Subcutaneous adipose tissue (tissue), 4 donors: ENCODE data around the gene IRF2BPL. TPM values are rescaled to one million over a fixed set of nuclear protein-coding genes. Genes with fewer than 3 reads are reported as not detected.

ENCODE experiments used
- total RNA-seq, 4 donors: library from RNA; depleted of rRNA; stranded (reverse); fragments of >200 nt; gene quantifications; one replicate each; pipeline ENCODE4 v1.1.0, GENCODE V29; 2016
- TF ChIP-seq, protein P1 (sequence below): fragments of 450-650 bp; IDR thresholded peaks from one replicate; pipeline ENCODE4 v1.5.1; 2016; ENCODE audit warnings: low read depth, mild to moderate bottlenecking, control low read depth, antibody characterized with exemption, moderate library complexity

IRF2BPL gene
- total RNA-seq, 4 donors from 2014 or later = 14.0 to 76.7 (median 26.1) TPM

DNA sequence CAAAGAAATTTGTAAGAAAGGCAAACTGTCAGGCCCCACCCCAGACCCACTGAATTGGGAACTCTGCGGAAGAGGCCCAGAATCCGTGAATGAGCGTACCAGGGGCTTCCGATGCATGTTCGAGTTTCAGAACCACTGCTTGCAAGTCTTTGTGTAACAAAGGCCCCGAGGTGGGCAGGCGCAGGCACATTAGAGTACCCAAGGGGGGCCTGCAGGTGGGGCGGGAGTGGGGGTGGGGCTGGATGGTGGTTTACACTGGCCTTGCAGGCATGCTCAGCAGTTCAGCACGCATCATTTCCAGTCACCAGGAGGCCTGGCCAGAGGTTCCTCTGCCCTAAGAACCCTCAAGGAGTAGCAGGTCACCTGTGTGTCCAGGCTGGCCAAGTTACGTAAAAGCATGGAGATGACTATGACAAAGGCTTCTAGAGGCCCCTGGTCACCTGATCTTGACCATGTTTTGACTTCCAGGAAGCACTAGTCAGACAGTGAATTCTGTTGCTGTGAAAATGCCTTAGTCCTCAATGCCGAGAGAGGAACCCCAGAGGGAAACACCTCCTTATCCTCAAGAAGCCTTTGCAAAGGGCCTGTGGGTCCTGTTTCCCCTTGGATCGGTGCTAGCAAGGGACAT, 33.2 kb upstream of the IRF2BPL start:
- TF ChIP-seq, protein P1, sequence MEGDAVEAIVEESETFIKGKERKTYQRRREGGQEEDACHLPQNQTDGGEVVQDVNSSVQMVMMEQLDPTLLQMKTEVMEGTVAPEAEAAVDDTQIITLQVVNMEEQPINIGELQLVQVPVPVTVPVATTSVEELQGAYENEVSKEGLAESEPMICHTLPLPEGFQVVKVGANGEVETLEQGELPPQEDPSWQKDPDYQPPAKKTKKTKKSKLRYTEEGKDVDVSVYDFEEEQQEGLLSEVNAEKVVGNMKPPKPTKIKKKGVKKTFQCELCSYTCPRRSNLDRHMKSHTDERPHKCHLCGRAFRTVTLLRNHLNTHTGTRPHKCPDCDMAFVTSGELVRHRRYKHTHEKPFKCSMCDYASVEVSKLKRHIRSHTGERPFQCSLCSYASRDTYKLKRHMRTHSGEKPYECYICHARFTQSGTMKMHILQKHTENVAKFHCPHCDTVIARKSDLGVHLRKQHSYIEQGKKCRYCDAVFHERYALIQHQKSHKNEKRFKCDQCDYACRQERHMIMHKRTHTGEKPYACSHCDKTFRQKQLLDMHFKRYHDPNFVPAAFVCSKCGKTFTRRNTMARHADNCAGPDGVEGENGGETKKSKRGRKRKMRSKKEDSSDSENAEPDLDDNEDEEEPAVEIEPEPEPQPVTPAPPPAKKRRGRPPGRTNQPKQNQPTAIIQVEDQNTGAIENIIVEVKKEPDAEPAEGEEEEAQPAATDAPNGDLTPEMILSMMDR = no peak

DNA sequence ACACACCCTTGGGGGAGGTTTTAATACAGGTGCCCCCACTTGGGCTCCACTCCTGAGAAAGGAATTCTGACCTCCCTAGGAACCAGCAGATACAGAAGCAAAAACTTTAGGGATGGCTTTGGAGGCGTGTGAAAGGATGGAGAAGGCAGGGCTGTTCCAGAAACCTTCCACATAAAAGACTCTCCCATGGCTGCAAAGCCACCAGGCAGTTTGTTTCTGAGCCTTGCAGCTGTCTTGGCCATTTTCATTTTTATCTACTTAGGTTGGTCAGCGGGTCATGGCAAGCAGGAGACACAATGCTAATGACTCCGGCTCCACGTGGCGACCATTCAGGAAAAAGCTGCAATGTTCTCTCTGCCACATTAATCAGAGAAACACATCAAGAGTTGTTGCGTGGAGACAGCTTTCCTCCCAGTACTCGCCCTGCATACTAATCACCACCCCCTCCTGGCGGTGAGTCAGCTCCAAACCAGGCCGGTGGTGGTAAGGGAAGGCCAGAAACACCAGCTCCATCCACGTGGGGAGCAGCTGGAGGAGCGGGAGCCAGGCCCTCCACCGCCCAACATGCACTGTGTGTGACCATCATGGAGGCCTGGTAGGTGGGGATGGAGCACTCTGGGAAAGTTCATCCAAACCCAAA, 30.9 kb upstream of the IRF2BPL start:
- TF ChIP-seq, protein P1 = no peak

DNA sequence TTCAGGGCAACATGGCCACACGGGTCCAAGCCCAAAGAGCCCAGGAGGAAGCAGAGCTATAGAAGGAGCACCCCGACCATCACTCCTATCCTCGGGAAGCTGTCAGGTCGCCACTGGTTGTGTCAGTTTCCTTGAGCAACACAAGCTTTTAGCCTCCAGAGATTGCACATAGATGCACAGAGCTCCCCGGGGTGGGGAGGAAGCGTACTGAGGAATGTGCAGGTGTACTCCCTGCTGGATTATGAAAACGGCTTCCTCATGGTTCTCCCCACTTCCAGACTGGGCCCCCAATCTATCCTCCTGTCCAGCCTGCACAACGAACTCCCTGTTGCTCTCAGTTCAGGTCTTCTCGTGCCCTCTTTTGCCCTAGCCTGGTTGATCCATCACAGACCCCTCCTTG, 30.3 kb upstream of the IRF2BPL start:
- TF ChIP-seq, protein P1 = no peak

DNA sequence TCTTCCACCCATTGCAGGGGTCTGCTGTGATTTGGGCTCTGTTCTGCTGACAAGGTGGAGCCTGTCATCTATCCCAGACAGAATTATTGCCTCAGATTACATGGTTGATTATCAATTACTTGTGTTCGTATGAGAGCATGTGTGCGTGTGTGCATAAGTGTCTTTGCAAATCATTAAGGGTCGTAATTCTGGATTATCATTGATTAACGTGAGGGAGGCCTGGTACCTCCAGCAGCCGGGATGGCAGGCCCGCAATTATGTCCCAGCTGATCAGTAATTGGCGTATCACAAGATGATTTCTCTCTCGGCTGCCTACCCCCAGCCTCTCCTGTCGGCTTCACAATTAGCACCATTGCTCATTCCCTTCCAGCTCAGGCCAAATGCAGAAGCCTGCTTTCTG, 29.6 kb upstream of the IRF2BPL start:
- TF ChIP-seq, protein P1 = no peak

DNA sequence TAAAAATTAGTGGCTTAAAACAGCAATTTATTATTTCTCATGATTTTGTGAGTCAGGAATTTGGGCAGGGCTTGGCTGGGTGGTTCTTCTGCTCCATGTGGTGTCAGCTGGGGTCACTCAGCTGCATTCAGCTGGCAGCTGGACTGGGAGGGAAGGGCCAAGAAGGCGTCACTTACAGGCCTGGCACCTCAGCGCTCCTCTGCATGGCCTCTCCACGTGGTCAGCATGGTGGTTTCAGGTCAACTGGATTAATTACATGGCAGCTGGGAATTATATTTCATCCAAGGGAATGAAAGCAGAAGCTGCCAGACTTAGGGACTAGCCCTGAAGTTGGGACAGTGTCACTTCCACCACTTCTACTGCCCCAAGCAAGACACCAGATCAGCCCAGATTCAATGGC, 27.5 kb upstream of the IRF2BPL start:
- TF ChIP-seq, protein P1 = no peak

DNA sequence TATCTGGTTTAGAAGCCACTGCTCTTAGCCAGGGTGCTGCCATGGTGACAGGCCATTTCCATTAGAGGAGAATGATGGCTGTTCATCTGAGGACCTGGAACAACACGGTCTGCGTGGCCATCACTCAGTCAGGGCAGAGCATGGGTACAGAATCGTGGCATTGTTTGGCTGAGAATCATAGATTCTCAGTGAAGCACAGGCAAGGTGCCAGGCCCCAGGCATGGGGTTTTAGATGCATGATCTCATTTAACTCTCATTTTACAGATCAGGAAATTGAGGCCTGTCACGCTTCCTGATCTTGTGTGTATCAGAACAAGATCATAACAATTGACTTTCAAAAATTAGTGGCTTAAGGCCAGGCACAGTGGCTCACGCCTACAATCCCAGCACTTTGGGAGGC, 26.8 kb upstream of the IRF2BPL start:
- TF ChIP-seq, protein P1 = no peak

DNA sequence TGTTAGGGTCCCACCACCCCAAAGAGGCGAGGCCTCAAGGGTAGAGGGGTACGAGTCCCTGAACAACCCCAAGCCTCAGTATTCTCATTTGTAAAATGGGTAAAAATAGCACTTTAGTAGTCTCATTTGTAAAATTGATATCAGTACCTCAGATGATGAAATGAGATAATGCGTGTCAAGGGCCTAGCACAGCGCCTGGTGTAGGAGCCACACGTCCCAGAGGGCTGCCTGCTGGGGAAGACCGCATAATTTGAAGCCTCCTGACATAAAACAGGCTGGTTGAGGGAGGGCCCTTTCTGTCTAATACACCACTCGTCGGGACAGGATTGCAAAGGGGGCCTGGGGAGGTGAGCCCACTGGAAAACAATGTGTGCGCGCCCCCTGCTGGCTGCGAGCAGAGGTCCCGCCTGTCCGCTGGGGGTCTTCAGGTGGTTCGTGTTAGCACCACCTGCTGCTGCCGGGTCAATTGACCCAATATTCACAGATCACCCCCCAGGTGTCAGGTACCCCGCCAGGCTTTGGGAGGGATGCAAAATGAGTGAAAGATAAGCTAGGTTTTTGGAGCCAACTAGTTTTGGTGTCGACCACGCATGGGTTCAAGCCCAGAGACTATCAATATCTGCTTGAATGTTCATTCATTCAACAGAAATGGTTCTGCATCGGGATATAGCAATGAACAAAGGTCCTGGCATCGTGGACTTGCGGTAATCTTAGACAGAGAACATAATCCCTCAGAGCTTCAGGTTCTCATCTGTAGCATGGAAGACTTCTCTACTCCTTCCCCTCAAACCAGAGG, 24.7 kb upstream of the IRF2BPL start:
- TF ChIP-seq, protein P1 = no peak
